ENCODE results near the gene TSPAN9. TPM values are rescaled to one million over a fixed set of nuclear protein-coding genes. Genes with fewer than 3 reads are reported as not detected.
A peak's percentile ranks its signal among the peaks of the same experiment; 100 is the strongest.

TSPAN9 gene
- total RNA-seq, 1 donor from 2014 or later = 40.9 TPM

- no peaks in the 10 kb centered on the region for H3K9me3 ChIP-seq (ENCODE audit: insufficient read depth, low read depth, low read length)
- no peaks in the 10 kb centered on the region for H3K9me3 Mint-ChIP-seq (ENCODE audit: unreplicated experiment)
- peak overlapping the region; percentile 65 for H3K9ac ChIP-seq (ENCODE audit: low read length)
- H3K27ac Mint-ChIP-seq (ENCODE audit: unreplicated experiment) = peak overlapping the region; percentile 66
- H3K4me3 ChIP-seq (ENCODE audit: insufficient read depth, low read depth, low read length) = peak overlapping the region; percentile 15
- peak overlapping the region; percentile 87 for H3K27ac ChIP-seq (ENCODE audit: low read depth, low read length)
- peak overlapping the region; percentile 71 for H3K4me2 ChIP-seq (ENCODE audit: low read length)
- H2AFZ ChIP-seq (ENCODE audit: low read depth, low read length) = no peak overlapping the region
- H4K20me1 ChIP-seq (ENCODE audit: insufficient read depth, low read length) = no peaks in the 10 kb centered on the region
- no peaks in the 10 kb centered on the region for H3K27me3 Mint-ChIP-seq (ENCODE audit: low read depth, unreplicated experiment)
- peaks cover 36% of the 10 kb centered on the region for H3K4me1 Mint-ChIP-seq (ENCODE audit: low read depth, unreplicated experiment)
- FAIRE-seq (no peak), DNase-seq (ENCODE audit: low read depth) (peak; percentile 77)
- no peaks in the 10 kb centered on the region for H3K36me3 ChIP-seq (ENCODE audit: insufficient read depth, low read length)
- peaks cover 26% of the 10 kb centered on the region for H3K79me2 ChIP-seq (ENCODE audit: insufficient read depth, low read length)
- TF ChIP-seq EZH2 (IDR thresholded peaks at IDR 0.05; ENCODE audit: insufficient read depth, low read length) (no peak), CTCF (IDR thresholded peaks at IDR 0.05; ENCODE audit: insufficient read depth, low read depth, low read length) (no peak)
- H3K36me3 Mint-ChIP-seq (ENCODE audit: low read depth, unreplicated experiment) = peaks cover 2% of the 10 kb centered on the region
- H3K4me1 ChIP-seq (ENCODE audit: insufficient read depth, low read length) = peaks cover 33% of the 10 kb centered on the region
- peak overlapping the region; percentile 54 for H3K4me3 Mint-ChIP-seq (ENCODE audit: unreplicated experiment)
- no peaks in the 10 kb centered on the region for H3K27me3 ChIP-seq (ENCODE audit: insufficient read depth, low read length)
These were observed 29.9 kb downstream of the TSPAN9 start for GRCh38 chr12:3107071-3107583.

GRCh38 chr12:3107954-3108353, 30.8 kb downstream of the TSPAN9 start:
- H3K27ac Mint-ChIP-seq (ENCODE audit: unreplicated experiment) = peak overlapping the region; percentile 13
- Histone ChIP-seq H3K9ac (ENCODE audit: low read length) (peak overlapping the region; percentile 65), H3K4me1 (ENCODE audit: insufficient read depth, low read length) (peaks cover 33% of the 10 kb centered on the region), H2AFZ (ENCODE audit: low read depth, low read length) (no peak overlapping the region), H3K36me3 (ENCODE audit: insufficient read depth, low read length) (no peaks in the 10 kb centered on the region), H3K9me3 (ENCODE audit: insufficient read depth, low read depth, low read length) (no peaks in the 10 kb centered on the region), H3K79me2 (ENCODE audit: insufficient read depth, low read length) (peaks cover 25% of the 10 kb centered on the region), H3K4me3 (ENCODE audit: insufficient read depth, low read depth, low read length) (no peak overlapping the region), H3K27me3 (ENCODE audit: insufficient read depth, low read length) (no peaks in the 10 kb centered on the region), H3K4me2 (ENCODE audit: low read length) (peak overlapping the region; percentile 71), H4K20me1 (ENCODE audit: insufficient read depth, low read length) (no peaks in the 10 kb centered on the region), H3K27ac (ENCODE audit: low read depth, low read length) (peak overlapping the region; percentile 87)
- no peak for TF ChIP-seq CTCF (IDR thresholded peaks at IDR 0.05; ENCODE audit: insufficient read depth, low read depth, low read length)
- no peak for TF ChIP-seq EZH2 (IDR thresholded peaks at IDR 0.05; ENCODE audit: insufficient read depth, low read length)
- no peaks in the 10 kb centered on the region for H3K9me3 Mint-ChIP-seq (ENCODE audit: unreplicated experiment)
- peak; percentile 43 for DNase-seq (ENCODE audit: low read depth)
- no peaks in the 10 kb centered on the region for H3K27me3 Mint-ChIP-seq (ENCODE audit: low read depth, unreplicated experiment)
- H3K4me3 Mint-ChIP-seq (ENCODE audit: unreplicated experiment) = peak overlapping the region; percentile 3
- H3K36me3 Mint-ChIP-seq (ENCODE audit: low read depth, unreplicated experiment) = peaks cover 2% of the 10 kb centered on the region
- peaks cover 36% of the 10 kb centered on the region for H3K4me1 Mint-ChIP-seq (ENCODE audit: low read depth, unreplicated experiment)
- no peak for FAIRE-seq

GRCh38 chr12:3110578-3110977, 33.4 kb downstream of the TSPAN9 start:
- H3K36me3 ChIP-seq (ENCODE audit: insufficient read depth, low read length) = no peaks in the 10 kb centered on the region
- no peaks in the 10 kb centered on the region for H3K9me3 ChIP-seq (ENCODE audit: insufficient read depth, low read depth, low read length)
- no peak overlapping the region for H3K4me2 ChIP-seq (ENCODE audit: low read length)
- H2AFZ ChIP-seq (ENCODE audit: low read depth, low read length) = no peak overlapping the region
- no peak overlapping the region for H3K27ac Mint-ChIP-seq (ENCODE audit: unreplicated experiment)
- no peaks in the 10 kb centered on the region for H4K20me1 ChIP-seq (ENCODE audit: insufficient read depth, low read length)
- H3K4me1 ChIP-seq (ENCODE audit: insufficient read depth, low read length) = peaks cover 26% of the 10 kb centered on the region
- no peak for TF ChIP-seq CTCF (IDR thresholded peaks at IDR 0.05; ENCODE audit: insufficient read depth, low read depth, low read length)
- H3K4me3 Mint-ChIP-seq (ENCODE audit: unreplicated experiment) = no peak overlapping the region
- H3K27ac ChIP-seq (ENCODE audit: low read depth, low read length) = no peak overlapping the region
- peaks cover 21% of the 10 kb centered on the region for H3K79me2 ChIP-seq (ENCODE audit: insufficient read depth, low read length)
- no peaks in the 10 kb centered on the region for H3K36me3 Mint-ChIP-seq (ENCODE audit: low read depth, unreplicated experiment)
- FAIRE-seq (no peak), DNase-seq (ENCODE audit: low read depth) (no peak)
- no peaks in the 10 kb centered on the region for H3K27me3 Mint-ChIP-seq (ENCODE audit: low read depth, unreplicated experiment)
- H3K9ac ChIP-seq (ENCODE audit: low read length) = no peak overlapping the region
- H3K4me1 Mint-ChIP-seq (ENCODE audit: low read depth, unreplicated experiment) = peaks cover 29% of the 10 kb centered on the region
- H3K9me3 Mint-ChIP-seq (ENCODE audit: unreplicated experiment) = no peaks in the 10 kb centered on the region
- no peak overlapping the region for H3K4me3 ChIP-seq (ENCODE audit: insufficient read depth, low read depth, low read length)
- no peaks in the 10 kb centered on the region for H3K27me3 ChIP-seq (ENCODE audit: insufficient read depth, low read length)
